Measurements from ENCODE around the gene ACTG2. TPM values are rescaled to one million over a fixed set of nuclear protein-coding genes. Genes with fewer than 3 reads are reported as not detected.
A peak's percentile ranks its signal among the peaks of the same experiment; 100 is the strongest.

The ACTG2 gene
- total RNA-seq, 3 donors from 2014 or later, result 53.1 to 3,506 (median 391) TPM

DNA sequence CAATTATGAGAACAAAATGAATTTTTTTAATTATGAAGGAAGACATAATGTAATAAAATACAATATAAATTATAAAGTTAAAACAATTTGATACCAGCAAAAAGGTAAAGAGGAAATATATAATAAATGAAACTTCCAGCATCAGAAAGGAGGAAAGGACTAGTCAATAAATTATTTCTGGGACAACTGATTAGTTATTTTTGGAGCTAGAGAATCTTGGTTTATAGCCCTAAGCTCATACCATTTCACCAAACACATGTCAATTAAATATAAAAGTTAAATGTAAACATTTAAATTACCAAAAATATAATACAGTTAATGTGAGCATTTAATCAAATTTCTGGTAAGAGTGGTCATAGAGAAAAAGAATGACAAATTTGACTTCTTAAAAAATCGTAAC lies 12.1 kb downstream of the ACTG2 start:
- TF ChIP-seq, protein P1, sequence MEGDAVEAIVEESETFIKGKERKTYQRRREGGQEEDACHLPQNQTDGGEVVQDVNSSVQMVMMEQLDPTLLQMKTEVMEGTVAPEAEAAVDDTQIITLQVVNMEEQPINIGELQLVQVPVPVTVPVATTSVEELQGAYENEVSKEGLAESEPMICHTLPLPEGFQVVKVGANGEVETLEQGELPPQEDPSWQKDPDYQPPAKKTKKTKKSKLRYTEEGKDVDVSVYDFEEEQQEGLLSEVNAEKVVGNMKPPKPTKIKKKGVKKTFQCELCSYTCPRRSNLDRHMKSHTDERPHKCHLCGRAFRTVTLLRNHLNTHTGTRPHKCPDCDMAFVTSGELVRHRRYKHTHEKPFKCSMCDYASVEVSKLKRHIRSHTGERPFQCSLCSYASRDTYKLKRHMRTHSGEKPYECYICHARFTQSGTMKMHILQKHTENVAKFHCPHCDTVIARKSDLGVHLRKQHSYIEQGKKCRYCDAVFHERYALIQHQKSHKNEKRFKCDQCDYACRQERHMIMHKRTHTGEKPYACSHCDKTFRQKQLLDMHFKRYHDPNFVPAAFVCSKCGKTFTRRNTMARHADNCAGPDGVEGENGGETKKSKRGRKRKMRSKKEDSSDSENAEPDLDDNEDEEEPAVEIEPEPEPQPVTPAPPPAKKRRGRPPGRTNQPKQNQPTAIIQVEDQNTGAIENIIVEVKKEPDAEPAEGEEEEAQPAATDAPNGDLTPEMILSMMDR (IDR thresholded peaks at IDR 0.05), result no peak
- Histone ChIP-seq H3K9me3 (no peaks in the 10 kb centered on the region), H3K4me3 (no peak overlapping the region), H3K4me1 (ENCODE audit: low read depth) (no peaks in the 10 kb centered on the region), H3K36me3 (ENCODE audit: low read depth) (no peaks in the 10 kb centered on the region)
- DNase-seq (no peak), ATAC-seq (no peak)
- intact Hi-C loops (cut with DNase I, micrococcal nuclease), result no loop called here

DNA sequence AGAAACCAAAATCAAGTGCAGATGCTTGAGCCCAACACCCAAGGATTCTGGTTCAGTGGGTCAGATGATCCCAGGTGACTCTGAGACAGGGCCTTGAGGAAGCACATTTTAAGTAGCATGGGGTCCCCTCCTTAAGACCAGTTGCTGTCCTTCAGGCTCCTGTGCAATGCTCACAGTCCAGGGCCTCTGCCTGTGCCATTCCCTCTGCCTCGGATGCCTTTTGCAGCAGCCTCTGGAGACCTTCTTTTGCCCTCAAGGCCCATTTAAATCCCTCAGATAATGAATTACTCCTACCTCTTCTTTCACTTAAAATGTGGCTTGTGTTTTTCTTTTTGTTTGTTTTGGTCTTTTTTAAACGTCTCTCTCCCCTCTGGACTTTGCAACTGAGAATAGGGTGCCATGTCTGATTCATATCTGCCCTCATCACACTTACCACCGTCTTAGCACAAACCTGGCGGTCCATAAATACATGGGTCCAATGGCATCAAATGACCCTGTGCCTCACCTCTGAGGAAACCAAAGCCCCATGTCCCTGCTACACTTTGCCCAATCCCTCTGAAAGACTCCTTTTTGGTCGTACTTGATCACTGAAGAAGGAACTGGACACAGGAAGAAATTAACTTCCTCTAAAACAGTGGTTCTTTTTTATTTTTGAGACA lies 14.2 kb downstream of the ACTG2 start:
- TF ChIP-seq, protein P1 (IDR thresholded peaks at IDR 0.05), result no peak
- intact Hi-C loops (cut with DNase I, micrococcal nuclease), result no loop called here
- DNase-seq (no peak), ATAC-seq (no peak)
- H3K4me1 ChIP-seq (ENCODE audit: low read depth), result no peaks in the 10 kb centered on the region
- no peaks in the 10 kb centered on the region for H3K9me3 ChIP-seq
- H3K4me3 ChIP-seq, result no peak overlapping the region
- H3K36me3 ChIP-seq (ENCODE audit: low read depth), result no peaks in the 10 kb centered on the region

DNA sequence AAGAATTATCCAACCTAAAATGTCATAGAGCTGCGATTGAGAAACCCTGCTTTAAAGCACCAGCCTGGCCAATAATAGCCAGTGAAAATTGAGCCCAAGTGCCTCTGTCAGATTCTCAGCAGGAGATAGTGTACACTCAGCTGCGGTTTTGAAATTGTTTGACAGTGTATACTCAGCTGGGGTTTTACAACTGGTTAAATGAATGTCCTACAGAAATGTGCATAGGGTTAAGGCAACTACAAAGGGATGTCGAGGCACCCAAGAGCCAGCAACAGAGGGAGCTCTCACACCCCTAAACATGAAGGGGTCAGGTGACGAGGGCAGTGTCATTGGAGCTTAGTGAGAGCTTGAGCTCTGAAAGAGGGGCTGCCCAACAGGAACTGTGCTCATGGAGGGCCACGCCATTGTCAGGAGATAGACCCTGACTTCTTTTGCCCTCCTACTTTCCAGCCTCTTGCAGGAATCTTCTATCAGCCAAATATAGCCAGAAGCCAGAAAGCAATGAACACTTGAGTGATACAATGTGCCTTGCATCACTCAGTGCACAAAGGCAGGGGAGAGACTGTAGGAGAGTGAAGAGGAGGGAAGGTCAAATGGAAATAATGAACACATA lies 15.1 kb downstream of the ACTG2 start:
- no peaks in the 10 kb centered on the region for H3K36me3 ChIP-seq (ENCODE audit: low read depth)
- DNase-seq (peak in 1 of 3 donors; percentile 55), ATAC-seq (peak; percentile 84)
- no peak overlapping the region for H3K4me3 ChIP-seq
- intact Hi-C loops (cut with DNase I, micrococcal nuclease), result no loop called here
- TF ChIP-seq, protein P1 (IDR thresholded peaks at IDR 0.05), result no peak
- H3K4me1 ChIP-seq (ENCODE audit: low read depth), result no peaks in the 10 kb centered on the region
- no peaks in the 10 kb centered on the region for H3K9me3 ChIP-seq

DNA sequence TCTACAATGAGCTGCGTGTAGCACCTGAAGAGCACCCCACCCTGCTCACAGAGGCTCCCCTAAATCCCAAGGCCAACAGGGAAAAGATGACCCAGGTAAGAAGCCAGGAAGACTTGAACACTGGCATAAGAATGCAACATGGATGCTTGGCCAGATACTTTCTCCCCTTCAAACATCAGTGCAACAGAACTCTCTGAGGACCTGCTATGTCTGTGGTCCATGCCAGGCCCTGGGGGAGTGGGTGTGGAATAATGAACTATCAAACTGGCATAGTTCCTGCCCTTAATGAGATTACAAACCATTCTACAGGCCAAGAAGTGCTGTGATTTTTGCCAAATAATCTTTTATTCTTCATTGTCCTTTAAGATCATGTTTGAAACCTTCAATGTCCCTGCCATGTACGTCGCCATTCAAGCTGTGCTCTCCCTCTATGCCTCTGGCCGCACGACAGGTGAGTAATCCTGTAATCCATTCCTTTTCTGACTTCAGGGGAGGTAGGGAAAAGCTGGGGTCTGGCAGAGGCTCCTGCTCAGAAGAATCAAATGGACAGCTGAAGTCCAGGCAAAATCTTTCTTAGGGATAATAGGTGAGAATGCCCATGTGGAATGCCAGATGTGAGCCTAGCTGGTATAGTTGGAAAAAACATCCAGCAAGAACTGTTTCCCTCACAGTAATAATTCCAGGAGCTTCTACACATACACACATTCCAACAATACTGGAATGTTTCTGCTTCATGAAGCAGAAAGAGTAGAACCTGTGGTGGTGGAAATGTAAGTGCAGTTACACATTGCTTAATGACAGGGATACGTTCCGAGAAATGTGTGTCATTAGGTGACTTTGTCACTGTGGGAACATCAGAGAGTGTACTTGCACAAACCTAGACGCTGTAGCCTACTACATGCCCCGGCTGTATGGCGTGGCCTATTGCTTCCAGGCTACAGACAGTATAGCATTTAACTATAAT lies 16.2 kb downstream of the ACTG2 start:
- no peak overlapping the region for H3K4me3 ChIP-seq
- H3K9me3 ChIP-seq, result no peaks in the 10 kb centered on the region
- ATAC-seq, result no peak
- no peaks in the 10 kb centered on the region for H3K36me3 ChIP-seq (ENCODE audit: low read depth)
- no peak for DNase-seq
- intact Hi-C loops (cut with DNase I, micrococcal nuclease), result no loop called here
- no peaks in the 10 kb centered on the region for H3K4me1 ChIP-seq (ENCODE audit: low read depth)
- TF ChIP-seq, protein P1 (IDR thresholded peaks at IDR 0.05), result no peak

DNA sequence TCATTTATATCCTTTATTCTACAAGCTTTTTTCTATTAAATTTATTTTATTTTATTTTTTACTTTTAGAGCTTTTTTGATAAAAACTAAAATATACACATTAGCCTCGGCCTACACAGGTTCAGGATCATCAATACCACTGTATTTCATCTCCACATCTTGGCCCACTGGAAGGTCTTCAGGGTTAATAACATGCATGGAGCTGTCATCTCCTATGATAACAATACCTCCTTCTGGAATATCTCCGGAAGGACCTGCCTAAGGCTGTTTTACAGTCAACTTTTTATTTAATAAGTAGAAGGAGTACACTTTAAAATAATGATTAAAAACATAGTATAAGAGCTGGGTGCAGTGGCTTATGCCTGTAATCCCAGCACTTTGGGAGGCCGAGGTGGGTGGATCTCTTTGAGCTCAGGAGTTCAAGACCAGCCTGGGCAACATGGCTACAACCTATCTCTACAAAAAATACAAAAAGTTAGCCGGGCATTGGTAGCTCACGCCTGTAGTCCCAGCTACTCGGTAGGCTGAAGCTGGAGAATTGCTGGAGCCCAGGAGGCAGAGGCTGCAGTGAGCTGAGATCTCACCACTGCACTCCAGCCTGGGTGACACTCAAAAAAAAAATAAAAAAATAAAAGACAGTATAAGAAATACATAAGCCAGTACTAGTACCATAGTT lies 18.2 kb downstream of the ACTG2 start:
- H3K4me1 ChIP-seq (ENCODE audit: low read depth), result no peaks in the 10 kb centered on the region
- DNase-seq (no peak), ATAC-seq (no peak)
- intact Hi-C loops (cut with DNase I, micrococcal nuclease), result no loop called here
- TF ChIP-seq, protein P1 (IDR thresholded peaks at IDR 0.05), result no peak
- H3K4me3 ChIP-seq, result no peak overlapping the region
- no peaks in the 10 kb centered on the region for H3K9me3 ChIP-seq
- no peaks in the 10 kb centered on the region for H3K36me3 ChIP-seq (ENCODE audit: low read depth)
